ENCODE measurements around the gene KITLG. TPM values are rescaled to one million over a fixed set of nuclear protein-coding genes. Genes with fewer than 3 reads are reported as not detected.

KITLG gene
- polyA plus RNA-seq, 1 experiment, result 35.3 TPM

DNA sequence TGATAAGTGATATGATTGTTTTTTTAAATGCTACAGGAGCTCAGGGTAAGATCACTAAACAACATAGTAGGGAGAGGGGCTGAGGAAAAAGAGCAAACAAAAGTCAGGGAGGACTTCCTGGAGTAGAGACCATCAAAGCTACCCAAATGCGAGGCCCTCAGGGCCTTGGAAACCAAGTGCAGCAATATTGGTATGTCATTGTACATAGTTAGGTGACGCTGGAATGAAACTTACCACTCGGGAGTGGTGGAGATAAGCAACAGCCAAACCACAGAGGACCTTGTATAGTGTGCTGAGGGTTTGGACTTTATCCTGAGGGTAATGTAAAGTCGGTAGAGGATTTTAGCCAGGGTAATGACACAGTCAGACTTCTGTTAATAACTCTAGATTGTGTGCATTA is 13.8 kb downstream of the KITLG start:
- no peak overlapping the region for H3K27ac ChIP-seq (ENCODE audit: low read depth, low read length)

DNA sequence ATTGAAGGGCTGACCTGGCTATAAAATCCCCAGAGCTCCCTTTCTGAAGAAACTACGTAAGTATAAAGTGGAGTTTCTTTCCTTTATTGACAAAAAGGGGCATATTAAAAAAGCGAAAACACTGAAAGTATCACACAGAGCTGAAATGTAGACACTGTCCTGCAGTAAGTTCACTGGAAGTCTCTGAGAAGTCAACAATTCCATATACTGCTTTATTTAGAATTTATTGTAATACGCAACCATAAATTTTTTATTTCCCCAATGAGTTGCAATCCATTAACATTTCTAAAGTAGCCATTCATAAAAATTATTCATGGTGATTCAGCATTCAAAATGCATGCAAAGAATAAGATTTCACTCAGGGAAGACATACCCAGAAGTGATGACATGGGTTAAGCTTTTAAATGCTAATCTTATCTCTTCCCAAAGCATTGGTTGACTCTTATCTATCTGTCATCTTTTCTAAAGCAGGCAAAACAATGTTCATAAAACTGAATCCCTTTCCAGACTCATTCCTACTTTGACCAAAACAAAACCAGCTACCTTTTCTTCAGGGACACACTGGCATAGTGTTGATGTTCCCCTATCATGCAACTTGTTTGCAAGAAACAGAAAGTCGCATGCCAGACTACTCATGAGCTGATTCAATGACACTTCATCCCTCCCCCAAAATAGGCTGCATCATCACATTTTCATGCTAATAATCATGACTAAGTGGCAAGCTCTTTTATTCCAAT is 17.3 kb downstream of the KITLG start:
- DNase-seq (ENCODE audit: low read depth, low spot score), result no peak
- no peak overlapping the region for H3K27ac ChIP-seq (ENCODE audit: low read depth, low read length)
- no peaks in the 10 kb centered on the region for H3K9me3 ChIP-seq (ENCODE audit: control insufficient read depth, insufficient read depth, low read length)
- TF ChIP-seq, protein P1, sequence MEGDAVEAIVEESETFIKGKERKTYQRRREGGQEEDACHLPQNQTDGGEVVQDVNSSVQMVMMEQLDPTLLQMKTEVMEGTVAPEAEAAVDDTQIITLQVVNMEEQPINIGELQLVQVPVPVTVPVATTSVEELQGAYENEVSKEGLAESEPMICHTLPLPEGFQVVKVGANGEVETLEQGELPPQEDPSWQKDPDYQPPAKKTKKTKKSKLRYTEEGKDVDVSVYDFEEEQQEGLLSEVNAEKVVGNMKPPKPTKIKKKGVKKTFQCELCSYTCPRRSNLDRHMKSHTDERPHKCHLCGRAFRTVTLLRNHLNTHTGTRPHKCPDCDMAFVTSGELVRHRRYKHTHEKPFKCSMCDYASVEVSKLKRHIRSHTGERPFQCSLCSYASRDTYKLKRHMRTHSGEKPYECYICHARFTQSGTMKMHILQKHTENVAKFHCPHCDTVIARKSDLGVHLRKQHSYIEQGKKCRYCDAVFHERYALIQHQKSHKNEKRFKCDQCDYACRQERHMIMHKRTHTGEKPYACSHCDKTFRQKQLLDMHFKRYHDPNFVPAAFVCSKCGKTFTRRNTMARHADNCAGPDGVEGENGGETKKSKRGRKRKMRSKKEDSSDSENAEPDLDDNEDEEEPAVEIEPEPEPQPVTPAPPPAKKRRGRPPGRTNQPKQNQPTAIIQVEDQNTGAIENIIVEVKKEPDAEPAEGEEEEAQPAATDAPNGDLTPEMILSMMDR (IDR thresholded peaks at IDR 0.05; ENCODE audit: low read depth, low read length), result no peak
- H3K27me3 ChIP-seq (ENCODE audit: control insufficient read depth, insufficient read depth, low read length), result no peaks in the 10 kb centered on the region
- no peak overlapping the region for H3K4me3 ChIP-seq (ENCODE audit: low read depth, low read length)
- POLR2A ChIA-PET, result interaction anchor here (1.4 kb wide), 1 partner anchor 17 kb away, joined by 4 read pairs; no protein-coding TSS in a partner anchor
- CTCF ChIA-PET, result interaction anchor here (0.9 to 1.5 kb wide), 2 partner anchors 15 to 100 kb away, joined by 3 to 7 read pairs; no protein-coding TSS in a partner anchor

More for the DNA sequence above, 13.8 kb downstream of the KITLG start:
- no peak for DNase-seq (ENCODE audit: low read depth, low spot score)
- Histone ChIP-seq H3K4me3 (ENCODE audit: low read depth, low read length) (no peak overlapping the region), H3K9me3 (ENCODE audit: control insufficient read depth, insufficient read depth, low read length) (no peaks in the 10 kb centered on the region), H3K27me3 (ENCODE audit: control insufficient read depth, insufficient read depth, low read length) (no peaks in the 10 kb centered on the region)
- TF ChIP-seq, protein P1 (IDR thresholded peaks at IDR 0.05; ENCODE audit: low read depth, low read length), result no peak
- ChIA-PET CTCF (no interaction called here), POLR2A (interaction anchor here (0.6 kb wide), 1 partner anchor 174 kb away, joined by 5 read pairs; no protein-coding TSS in a partner anchor)

DNA sequence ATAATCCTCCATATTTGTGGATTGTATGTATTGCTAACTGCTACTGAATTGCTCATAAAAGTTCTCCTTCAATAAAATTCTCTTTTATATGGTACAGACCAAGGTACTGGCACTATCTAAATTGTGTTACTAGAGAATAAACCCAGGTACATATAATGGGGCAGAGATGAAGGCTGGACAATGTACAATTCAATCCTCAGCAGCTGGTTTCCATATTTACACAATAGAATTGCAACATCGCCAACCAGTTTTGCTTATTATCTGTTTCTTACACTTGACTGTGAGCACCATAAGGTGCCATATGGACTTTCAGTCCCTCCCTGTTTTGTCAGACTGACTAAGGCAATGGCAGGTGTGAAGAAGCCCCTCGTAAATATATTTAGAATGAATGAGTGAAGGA is 18.1 kb downstream of the KITLG start:
- H3K9me3 ChIP-seq (ENCODE audit: control insufficient read depth, insufficient read depth, low read length), result no peaks in the 10 kb centered on the region
- ChIA-PET POLR2A (interaction anchor here (1.4 kb wide), 1 partner anchor 17 kb away, joined by 4 read pairs; no protein-coding TSS in a partner anchor), CTCF (interaction anchor here (1.5 kb wide), 1 partner anchor 16 kb away, joined by 7 read pairs; no protein-coding TSS in a partner anchor)
- no peak overlapping the region for H3K27ac ChIP-seq (ENCODE audit: low read depth, low read length)
- TF ChIP-seq, protein P1 (IDR thresholded peaks at IDR 0.05; ENCODE audit: low read depth, low read length), result no peak
- DNase-seq (ENCODE audit: low read depth, low spot score), result no peak
- H3K4me3 ChIP-seq (ENCODE audit: low read depth, low read length), result no peak overlapping the region
- no peaks in the 10 kb centered on the region for H3K27me3 ChIP-seq (ENCODE audit: control insufficient read depth, insufficient read depth, low read length)

DNA sequence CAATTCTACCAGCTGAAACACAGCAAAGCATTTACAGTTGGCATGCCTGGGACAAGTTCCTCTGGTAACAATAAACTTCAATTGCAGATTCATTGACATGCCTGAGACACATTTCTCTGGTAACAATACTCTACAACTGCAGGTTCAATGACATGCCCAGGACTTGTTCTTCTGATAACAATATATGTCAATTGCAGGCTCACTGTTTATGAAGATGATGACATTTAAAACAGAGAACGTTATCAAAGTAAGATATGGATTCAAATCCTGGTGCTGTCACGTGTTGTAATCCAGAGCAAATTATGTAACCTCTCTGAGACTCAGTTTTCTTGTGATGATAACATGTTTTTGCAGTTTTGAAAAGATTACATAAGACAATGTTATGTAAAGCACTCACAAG is 20.5 kb downstream of the KITLG start:
- no peak for DNase-seq (ENCODE audit: low read depth, low spot score)
- ChIA-PET POLR2A (no interaction called here), CTCF (no interaction called here)
- Histone ChIP-seq H3K9me3 (ENCODE audit: control insufficient read depth, insufficient read depth, low read length) (no peaks in the 10 kb centered on the region), H3K4me3 (ENCODE audit: low read depth, low read length) (no peak overlapping the region), H3K27me3 (ENCODE audit: control insufficient read depth, insufficient read depth, low read length) (no peaks in the 10 kb centered on the region), H3K27ac (ENCODE audit: low read depth, low read length) (no peak overlapping the region)
- TF ChIP-seq, protein P1 (IDR thresholded peaks at IDR 0.05; ENCODE audit: low read depth, low read length), result no peak

DNA sequence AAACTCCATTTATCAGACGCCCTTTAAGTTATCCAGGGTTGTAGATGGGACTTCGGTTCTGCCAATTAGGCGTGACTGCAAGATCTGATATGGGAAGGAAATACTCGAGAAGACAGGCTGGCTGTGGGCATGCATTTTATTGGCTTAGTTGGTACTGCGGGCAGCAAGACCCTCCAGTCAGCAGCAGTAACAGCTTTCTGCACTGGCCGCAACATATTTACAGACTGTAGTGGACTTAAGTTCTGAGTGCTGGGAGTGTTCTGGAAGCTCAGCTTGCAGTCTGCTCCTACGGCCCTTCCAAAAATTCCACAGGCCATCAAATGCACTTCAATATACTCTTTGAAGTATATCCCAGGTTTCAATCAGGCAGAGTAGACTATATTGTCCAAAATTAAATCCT is 21.1 kb downstream of the KITLG start:
- CTCF ChIA-PET, result interaction anchor here (1.6 kb wide), 1 partner anchor 434 kb away, joined by 4 read pairs; no protein-coding TSS in a partner anchor
- no peaks in the 10 kb centered on the region for H3K27me3 ChIP-seq (ENCODE audit: control insufficient read depth, insufficient read depth, low read length)
- TF ChIP-seq, protein P1 (IDR thresholded peaks at IDR 0.05; ENCODE audit: low read depth, low read length), result no peak
- POLR2A ChIA-PET, result no interaction called here
- no peak overlapping the region for H3K27ac ChIP-seq (ENCODE audit: low read depth, low read length)
- no peak for DNase-seq (ENCODE audit: low read depth, low spot score)
- no peaks in the 10 kb centered on the region for H3K9me3 ChIP-seq (ENCODE audit: control insufficient read depth, insufficient read depth, low read length)
- H3K4me3 ChIP-seq (ENCODE audit: low read depth, low read length), result no peak overlapping the region

Data from AG04450 (cell line).